ENCODE measurements around the gene MEAK7.

The MEAK7 gene

DNA sequence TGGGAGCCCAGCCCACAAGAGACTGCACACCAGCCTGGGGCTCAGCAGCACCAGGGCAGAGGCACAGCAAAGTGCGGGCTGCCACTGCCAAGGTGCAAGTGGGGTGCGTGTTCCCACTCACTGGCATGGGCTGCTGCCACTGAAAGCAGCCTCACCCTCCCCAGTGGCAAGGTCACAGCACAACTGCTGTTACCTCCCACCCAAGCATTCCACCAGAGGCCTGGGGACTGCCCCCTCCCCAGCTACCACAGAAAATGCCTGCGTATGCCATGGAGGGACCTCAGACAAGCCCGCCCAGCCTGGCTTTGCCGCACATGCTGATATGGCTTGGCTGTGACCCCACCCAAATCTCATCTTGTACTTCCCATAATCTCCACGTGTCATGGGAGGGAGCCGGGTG lies 33.1 kb downstream of the MEAK7 start:
- no peak for DNase-seq (ENCODE audit: extremely low read depth in 1 of 2, low read depth in 1 of 2)

DNA sequence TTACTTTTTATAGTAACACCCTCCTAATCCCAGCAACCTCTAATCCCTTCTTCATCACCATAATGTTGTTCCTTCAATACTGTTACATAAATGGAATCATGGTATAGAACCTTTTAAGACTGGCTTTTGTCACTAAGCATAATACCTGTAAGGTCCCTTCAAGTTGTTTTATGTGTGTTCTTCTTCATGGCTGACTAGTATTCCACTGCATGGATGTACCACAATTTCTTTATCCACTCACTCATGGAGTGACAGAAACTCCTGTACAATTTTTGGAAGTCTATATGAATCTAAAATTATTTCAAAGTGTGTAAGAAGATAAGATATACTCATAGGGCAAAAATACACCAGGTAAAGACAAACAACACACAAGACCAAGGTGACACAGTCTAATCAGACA lies 36.8 kb downstream of the MEAK7 start:
- no peak for DNase-seq (ENCODE audit: extremely low read depth in 1 of 2, low read depth in 1 of 2)

DNA sequence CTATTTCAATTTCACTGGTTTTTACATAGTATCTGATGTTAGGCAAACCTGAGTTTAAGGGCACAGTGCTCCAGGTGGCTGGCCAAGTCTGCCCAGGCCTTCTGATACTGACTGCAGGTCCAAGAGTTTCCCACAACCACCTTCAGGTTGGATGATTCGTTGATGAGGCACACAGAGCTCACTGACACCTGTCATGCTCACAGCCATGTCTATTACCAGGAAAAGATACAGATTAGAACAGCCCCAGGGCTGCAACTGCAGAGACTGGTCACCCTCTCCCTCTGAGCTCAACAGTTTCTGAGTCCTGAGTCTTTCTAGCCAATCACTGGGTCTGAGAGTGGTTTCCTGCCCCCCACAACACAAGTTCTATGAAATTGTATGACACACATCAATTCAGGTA lies 37.2 kb downstream of the MEAK7 start:
- no peak for DNase-seq (ENCODE audit: extremely low read depth in 1 of 2, low read depth in 1 of 2)

DNA sequence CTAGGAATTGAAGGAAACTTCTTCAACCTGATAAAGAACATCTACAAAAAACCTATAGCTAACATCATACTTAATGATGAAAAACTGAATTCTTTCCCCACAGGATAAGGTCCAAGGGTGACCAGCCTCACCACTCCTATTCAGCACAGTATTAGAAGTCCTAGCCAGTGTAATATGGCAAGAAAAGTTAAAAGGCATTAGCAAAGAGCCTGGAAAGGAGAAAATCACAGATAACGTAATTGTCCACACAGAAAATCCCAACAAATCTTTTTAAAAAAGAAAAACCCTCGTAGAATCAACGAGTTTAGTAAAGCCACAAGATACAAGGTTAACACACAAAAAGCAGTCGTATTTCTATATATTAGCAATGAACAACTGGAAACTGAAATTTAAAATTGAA lies 37.8 kb downstream of the MEAK7 start:
- no peak for DNase-seq (ENCODE audit: extremely low read depth in 1 of 2, low read depth in 1 of 2)

DNA sequence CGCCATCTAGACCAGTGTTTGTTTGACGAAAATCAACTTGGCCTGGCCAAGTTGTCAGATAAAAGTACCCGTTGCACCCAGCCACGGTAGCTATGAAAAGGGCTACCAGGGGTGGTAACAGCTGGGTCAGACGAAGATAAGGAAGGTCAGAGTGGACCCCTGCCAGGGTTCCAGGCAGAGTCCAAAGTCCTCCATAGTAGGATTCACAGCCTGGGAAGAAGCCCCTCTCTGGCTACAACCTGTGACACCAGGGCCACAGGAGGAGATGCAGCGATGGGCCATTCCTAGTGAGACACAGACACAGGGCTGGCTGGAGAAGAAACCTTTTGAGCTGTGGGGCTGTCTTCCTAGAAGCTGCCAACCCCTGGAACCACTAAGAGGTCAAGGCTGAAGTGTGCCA lies 39.3 kb downstream of the MEAK7 start:
- no peak for DNase-seq (ENCODE audit: extremely low read depth in 1 of 2, low read depth in 1 of 2)

DNA sequence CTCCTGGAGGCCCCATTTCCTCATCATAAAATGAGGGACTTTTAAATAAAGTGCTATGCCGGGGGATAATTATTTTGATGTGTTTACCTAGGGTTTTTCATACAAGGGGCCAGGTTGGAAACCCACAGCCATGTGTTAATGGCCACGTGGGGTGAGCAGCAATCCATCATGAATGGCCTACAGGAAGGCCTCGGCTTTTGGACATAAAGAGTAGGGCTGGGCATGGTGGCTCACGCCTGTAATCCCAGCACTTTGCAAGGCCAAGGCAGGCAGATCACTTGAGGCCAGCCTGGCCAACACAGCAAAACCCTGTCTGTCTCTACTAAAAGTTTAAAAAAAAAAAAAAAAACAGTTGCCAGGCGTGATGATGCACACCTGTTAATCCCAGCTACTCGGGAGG lies 40.3 kb downstream of the MEAK7 start:
- no peak for DNase-seq (ENCODE audit: extremely low read depth in 1 of 2, low read depth in 1 of 2)

DNA sequence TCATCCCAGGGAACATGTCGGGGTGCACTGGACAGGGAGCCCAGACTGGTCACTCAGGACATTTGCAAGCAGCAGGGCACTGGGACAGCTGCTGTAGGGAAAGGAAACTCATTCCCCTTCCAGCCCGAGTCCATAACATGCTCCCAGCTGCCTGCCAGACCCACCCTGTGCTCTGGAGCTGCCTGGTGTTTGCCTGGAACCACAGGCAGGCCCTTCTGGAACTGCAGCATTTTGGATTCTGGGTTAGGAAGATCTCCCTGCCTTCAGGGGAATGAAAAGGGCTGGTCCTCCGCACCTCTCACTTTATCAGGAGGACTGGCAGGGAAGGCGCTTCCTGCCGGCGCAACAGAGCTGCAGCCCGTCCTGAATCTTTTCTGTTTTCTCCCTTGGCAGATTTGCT lies 41.2 kb downstream of the MEAK7 start:
- DNase-seq (ENCODE audit: extremely low read depth in 1 of 2, low read depth in 1 of 2), result no peak

DNA sequence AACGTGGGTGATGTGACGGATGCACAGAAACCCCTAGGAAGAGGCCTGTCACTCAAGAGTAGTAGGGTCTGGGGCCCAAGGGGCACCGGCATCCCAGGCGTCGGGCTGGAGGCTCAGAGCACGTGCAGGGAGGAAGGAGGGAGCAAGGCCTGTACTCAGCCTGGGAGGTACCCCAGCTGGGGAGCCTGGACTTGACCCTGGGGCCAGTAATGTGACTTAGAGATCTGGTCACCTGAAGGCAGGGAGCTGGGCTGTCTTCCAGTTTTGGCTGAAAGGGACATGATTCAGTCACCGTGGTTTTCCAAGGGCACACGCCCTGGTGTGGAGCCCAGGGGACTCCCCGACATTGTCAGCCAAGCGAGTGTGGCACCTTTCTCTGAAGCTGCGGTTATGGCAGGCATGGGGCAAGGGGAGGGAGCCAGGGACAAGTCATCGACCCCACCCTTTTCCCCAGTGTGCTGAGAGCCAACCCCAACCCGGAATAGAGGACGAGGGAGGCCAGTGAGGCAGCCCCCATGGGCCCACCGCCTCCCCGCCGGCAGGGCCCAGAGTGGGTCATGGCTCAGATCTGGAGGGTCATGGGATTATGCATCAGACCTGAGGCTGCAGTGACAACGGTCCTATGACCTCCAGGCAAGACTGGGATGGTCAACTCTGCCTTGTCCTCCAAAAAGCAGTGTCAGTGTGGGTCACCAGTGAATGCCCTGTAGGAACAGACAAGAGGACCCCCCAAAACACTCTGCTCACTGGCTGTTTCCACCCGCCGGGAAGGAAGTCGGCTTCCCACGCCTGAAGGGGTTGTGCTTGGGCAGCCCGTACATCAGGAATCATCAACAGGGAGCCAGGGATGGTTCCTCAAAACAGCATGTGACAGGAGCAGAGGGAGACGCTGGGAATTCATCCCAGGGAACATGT lies 41.9 kb downstream of the MEAK7 start:
- no peak for DNase-seq (ENCODE audit: extremely low read depth in 1 of 2, low read depth in 1 of 2)

DNA sequence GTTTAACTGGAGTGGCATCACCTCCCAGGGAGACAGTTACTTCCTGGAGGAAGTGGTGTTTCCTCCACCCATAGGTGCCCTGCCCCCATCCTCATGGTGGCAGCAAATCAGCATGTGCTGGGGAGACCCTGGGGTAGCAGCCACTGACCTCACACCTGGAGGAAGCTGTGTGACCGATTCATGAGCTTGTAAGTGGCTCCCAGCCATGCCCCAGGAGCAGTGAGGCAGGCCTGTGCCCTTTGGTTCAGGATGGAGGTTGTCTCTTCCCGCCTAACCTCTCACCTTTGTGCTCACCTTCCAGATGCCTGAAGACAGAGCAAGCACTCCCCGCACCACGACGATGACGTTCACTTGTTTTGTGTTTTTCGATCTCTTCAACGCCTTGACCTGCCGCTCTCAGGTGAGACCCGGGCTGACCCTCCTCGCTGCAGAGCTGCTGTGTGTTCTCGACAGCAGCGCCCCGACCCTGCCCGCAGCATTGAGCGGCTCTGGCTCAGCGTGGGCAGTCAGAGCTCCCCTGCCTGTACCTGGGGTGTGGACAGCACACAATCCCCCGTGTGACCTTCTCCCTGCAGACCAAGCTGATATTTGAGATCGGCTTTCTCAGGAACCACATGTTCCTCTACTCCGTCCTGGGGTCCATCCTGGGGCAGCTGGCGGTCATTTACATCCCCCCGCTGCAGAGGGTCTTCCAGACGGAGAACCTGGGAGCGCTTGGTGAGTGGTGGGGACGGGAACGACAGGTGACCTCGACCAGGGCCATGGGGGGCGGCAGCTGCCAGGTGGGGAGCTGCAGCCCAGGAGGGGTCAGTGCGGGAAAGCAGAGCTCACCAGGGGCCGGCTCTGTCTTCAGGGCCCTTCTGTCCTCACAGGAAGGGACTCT lies 42.8 kb downstream of the MEAK7 start:
- DNase-seq (ENCODE audit: extremely low read depth in 1 of 2, low read depth in 1 of 2), result no peak

DNA sequence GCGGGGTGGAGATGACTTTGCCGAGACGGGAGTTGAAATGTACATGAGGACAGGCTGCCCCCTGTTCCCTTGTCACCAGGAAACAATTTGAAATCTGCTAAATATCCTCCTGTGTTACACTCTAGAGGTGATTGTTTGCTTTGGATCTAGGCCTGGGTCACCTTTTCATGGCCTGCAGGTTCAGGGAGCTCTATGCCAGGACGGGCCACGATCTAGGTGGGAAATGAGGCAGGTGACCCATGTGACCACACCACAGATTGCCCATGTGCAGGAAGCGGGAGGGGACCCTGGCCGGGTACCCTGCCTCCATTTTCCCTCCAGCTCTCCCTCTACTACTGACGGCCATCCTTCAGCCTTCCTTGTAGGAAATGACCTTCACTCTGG lies 43.4 kb downstream of the MEAK7 start:
- no peak for DNase-seq (ENCODE audit: extremely low read depth in 1 of 2, low read depth in 1 of 2)

DNA sequence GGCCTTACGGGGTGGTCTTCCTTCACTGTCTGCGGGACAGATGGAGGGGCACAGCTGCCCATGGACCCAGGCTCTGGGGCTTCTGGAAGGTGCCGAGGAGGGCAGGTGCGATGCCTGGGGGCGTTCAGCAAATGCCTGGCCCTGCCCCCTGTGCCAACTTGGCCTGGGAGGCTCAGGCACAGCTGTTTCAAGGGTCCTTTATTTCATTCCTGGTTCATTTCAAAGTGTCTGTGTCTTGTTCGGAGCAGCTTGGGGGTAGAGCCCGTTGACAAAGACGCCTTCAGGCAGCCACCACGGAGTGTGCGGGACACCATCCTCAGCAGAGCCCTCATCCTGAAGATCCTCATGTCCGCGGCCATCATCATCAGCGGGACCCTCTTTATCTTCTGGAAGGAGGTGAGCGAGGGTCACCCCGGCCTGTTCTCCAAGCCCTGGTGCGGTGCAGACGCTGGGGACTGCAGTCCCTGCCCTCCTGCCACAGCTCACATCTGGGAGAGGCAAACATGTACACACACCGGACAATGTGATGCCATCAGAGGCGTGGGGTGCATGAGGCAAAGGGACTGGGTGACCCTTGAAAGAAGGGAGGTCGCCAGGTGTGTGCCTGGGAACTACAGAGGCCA lies 43.9 kb downstream of the MEAK7 start:
- no peak for DNase-seq (ENCODE audit: extremely low read depth in 1 of 2, low read depth in 1 of 2)

DNA sequence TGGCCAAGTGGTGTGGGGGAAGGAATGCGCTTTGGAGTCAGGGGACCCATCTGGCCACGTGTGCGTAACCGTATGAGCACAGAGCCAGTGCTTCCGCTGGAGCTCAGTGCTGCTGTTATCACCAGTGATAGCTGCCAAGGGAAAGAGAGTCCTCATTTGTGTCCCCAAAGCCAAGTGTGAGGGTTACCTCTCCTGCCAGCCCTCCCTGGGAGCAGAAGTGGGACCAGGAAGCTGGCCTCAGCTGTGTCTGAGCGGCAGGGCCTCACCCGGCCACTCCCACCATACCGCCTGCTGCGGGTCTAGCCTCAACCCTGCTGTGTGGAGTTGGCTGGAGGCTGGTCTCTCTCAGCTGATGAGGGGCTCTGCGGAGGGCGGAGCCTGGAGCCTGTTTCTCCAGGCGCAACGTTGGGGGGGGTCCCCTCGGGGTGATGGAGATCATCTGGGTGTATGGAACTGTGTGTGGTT lies 44.5 kb downstream of the MEAK7 start:
- DNase-seq (ENCODE audit: extremely low read depth in 1 of 2, low read depth in 1 of 2), result no peak

DNA sequence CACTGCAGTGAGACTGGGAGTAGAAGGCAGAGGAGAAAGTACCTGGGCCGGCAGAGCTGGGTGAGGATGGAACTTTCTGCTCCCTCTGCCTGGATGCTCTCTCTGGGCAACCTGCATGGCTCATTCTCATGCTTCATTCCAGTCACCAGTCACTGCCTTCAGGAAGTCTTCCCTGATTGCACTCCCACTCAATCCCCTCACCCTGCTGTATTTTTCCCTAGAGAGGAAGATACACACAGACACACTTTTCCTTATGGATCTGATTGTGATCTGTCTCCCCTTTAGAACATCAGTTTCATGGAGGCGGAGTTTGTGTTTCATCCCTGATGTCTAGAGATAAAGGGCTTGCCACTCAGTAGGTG lies 44.9 kb downstream of the MEAK7 start:
- no peak for DNase-seq (ENCODE audit: extremely low read depth in 1 of 2, low read depth in 1 of 2)

DNA sequence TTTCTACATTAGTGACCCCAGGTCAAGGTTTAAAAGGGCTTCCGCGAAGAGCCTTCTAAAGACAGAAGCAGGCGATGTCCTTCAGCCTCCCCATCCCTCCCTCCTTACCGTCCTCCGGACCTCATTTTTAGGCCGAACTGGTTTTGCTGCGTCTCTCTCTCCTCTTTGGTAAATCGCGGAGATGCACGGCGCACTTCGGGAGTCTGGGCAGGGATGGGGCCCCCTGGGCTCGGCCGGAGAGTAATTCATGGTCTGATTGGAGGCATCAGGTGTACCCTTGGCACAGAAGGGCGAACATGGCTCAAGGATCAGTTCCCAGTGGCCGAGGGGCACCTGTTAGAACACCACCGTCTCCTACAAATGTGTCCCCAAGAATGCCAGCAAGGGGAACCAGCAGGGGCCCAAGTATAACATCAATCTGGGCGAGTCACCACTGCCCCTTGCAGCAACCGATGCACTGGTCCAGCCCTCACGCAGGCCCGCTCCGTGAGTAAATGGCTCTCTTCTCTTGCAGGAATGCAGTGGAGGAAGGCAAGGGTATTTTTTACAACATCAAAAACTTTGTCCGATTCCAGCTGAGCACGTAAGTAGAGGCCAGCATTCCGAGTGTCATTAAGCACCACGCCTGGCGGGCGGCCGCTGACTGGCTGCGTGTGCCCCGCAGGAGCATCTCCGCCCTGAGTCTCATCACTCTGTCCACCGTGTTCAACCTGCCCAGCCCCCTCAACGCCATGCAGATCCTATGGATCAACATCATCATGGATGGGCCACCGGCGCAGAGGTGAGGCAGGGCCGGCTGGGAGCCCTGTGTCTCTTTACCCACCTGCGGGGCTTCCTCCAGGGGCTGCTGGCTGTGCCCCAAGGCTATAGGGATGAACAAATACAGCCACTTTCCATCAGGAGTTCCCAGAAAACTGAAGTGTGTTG lies 45.6 kb downstream of the MEAK7 start:
- DNase-seq (ENCODE audit: extremely low read depth in 1 of 2, low read depth in 1 of 2), result no peak

DNA sequence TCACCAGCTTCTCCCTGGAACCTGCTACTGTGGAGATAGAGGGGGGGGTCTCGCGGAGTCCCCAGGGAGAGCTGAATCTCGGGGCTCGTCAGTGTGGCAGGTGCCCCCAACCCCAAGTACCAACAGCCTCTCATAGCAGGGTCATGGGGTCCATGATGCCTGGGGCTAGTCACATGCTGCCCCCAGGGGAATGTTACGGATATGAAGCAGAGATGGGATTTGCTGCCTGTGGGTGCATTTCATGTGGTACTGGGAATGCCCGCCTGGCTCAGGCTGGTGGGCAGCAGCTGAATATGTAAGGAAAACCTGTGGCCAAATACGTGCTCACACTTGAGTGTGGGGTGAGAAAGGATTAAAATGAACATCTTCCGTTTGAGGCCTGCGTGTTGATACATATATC lies 49.4 kb downstream of the MEAK7 start:
- DNase-seq (ENCODE audit: extremely low read depth in 1 of 2, low read depth in 1 of 2), result no peak
